GM12878 (cell line): ENCODE results near the gene TTI1. TPM values are rescaled to one million over a fixed set of nuclear protein-coding genes. Genes with fewer than 3 reads are reported as not detected.

ENCODE experiments used
- ATAC-seq: fragments of 200-7000 bp; cut with Tn5 transposase; 3 replicates; pipeline ENCODE4 v1.9.1; 2020; ENCODE audit warnings: mild to moderate bottlenecking, moderate library complexity
- BruUV-seq: library from RNA; stranded (reverse); fragments of 400-500 nt; replicated peaks from 2 replicates; lab custom pipeline; 2021; lab: Mats Ljungman, UMichigan
- CTCF ChIA-PET: fragments of 300-600 bp; sonication (Branson Sonifier 250); formaldehyde crosslinking; extraction: SDS; loops from one replicate; lab custom pipeline; 2021; ENCODE audit warnings: inconsistent platforms; lab: Yijun Ruan, JAX
- POLR2A ChIA-PET: fragments of 350-600 bp; formaldehyde crosslinking; extraction: SDS; loops from one replicate; lab custom pipeline; 2021; ENCODE audit warnings: inconsistent platforms; lab: Charles Lee
- RAD21 ChIA-PET: fragments of 300-600 bp; sonication (Branson Sonifier 250); formaldehyde crosslinking; loops from one replicate; lab custom pipeline; 2023; ENCODE audit warnings: antibody characterized with exemption; ENCODE audit not compliant: unreplicated experiment; lab: Charles Lee
- SMC1A ChIA-PET: fragments of 300-600 bp; sonication (Branson Sonifier 250); formaldehyde crosslinking; loops from one replicate; lab custom pipeline; 2023; ENCODE audit not compliant: unreplicated experiment, uncharacterized antibody; lab: Charles Lee
- DNase-seq: peaks from one replicate; pipeline ENCODE4 v3.0.0-alpha.2; 2011; ENCODE audit warnings: low read depth, low spot score
- FAIRE-seq: peaks from 3 replicates; lab custom pipeline; 2011; peaks lifted over from hg19 to GRCh38; lab: Jason Lieb, UNC
- H2AFZ ChIP-seq: 2 replicates; pipeline ENCODE4 v1.6.0; 2011; ENCODE audit warnings: low read depth, low read length, control low read depth; ENCODE audit not compliant: control insufficient read depth
- H3K27ac ChIP-seq: 2 replicates; pipeline ENCODE4 v1.5.1; 2011; ENCODE audit warnings: control low read depth; ENCODE audit not compliant: control insufficient read depth, insufficient read depth
- H3K27me3 ChIP-seq, 2 experiments: replicated peaks in 1 of 2; 2 replicates each; pipeline versions ENCODE4 v1.6.0 to v1.6.1; 2011; ENCODE audit warnings: low read length in 1 of 2; ENCODE audit not compliant: control insufficient read depth in 2 of 2, insufficient read depth in 2 of 2
- H3K36me3 ChIP-seq, 2 experiments: 2 replicates each; pipeline ENCODE4 v1.5.1; 2011; ENCODE audit warnings: low read length in 1 of 2; ENCODE audit not compliant: control insufficient read depth in 2 of 2, insufficient read depth in 2 of 2
- H3K4me1 ChIP-seq: 2 replicates; pipeline ENCODE4 v1.6.1; 2011; ENCODE audit warnings: mild to moderate bottlenecking, low read length, moderate library complexity, mixed read lengths; ENCODE audit not compliant: control insufficient read depth, insufficient read depth
- H3K4me2 ChIP-seq: 2 replicates; pipeline ENCODE4 v1.6.0; 2011; ENCODE audit warnings: control low read depth; ENCODE audit not compliant: control insufficient read depth, insufficient read depth
- H3K4me3 ChIP-seq: fragments of 200-600 bp; sonication (generic); 2 replicates; pipeline ENCODE4 v1.5.1; 2016
- H3K79me2 ChIP-seq: 2 replicates; pipeline ENCODE4 v1.6.0; 2011; ENCODE audit warnings: low read length; ENCODE audit not compliant: control insufficient read depth, insufficient read depth
- H3K9ac ChIP-seq: 2 replicates; pipeline ENCODE4 v1.8.0; 2011; ENCODE audit warnings: low read length, control low read depth, mixed read lengths; ENCODE audit not compliant: control insufficient read depth, insufficient read depth
- H3K9me3 ChIP-seq: replicated peaks from 3 replicates; pipeline ENCODE4 v1.5.1; 2011; ENCODE audit warnings: mild to moderate bottlenecking, low read length; ENCODE audit not compliant: control insufficient read depth, insufficient read depth
- H4K20me1 ChIP-seq: 2 replicates; pipeline ENCODE4 v1.6.0; 2011; ENCODE audit not compliant: control insufficient read depth, insufficient read depth
- CTCF ChIP-seq, 3 experiments: IDR thresholded peaks in 2 of 3; conservative IDR thresholded peaks in 1 of 3; 2 replicates each; pipeline ENCODE4 v1.5.1; 2011; ENCODE audit warnings: low read depth in 3 of 3, low read length in 3 of 3, mild to moderate bottlenecking in 3 of 3, control low read depth in 2 of 3, moderate library complexity in 2 of 3, inconsistent platforms in 1 of 3, mixed read lengths in 1 of 3; ENCODE audit not compliant: control insufficient read depth in 2 of 3, insufficient read depth in 1 of 3; ENCODE audit errors: extremely low read depth in 1 of 3
- E2F8 ChIP-seq: fragments of 450-650 bp; IDR thresholded peaks from 2 replicates; pipeline ENCODE4 v1.6.1; 2018; ENCODE audit warnings: mild to moderate bottlenecking, low read depth, moderate library complexity; ENCODE audit not compliant: partially characterized antibody
- PAX8 ChIP-seq: fragments of 450-650 bp; IDR thresholded peaks from 2 replicates; pipeline ENCODE4 v1.6.1; 2017; ENCODE audit warnings: mild to moderate bottlenecking, moderate library complexity
- POU2F2 ChIP-seq: IDR thresholded peaks from 3 replicates; pipeline ENCODE4 v1.6.1; 2011; ENCODE audit warnings: low read depth, mild to moderate bottlenecking, low read length, borderline replicate concordance
- in situ Hi-C: fragments of 300-500 bp; cut with MboI; formaldehyde crosslinking; loops from 9 replicates; pipeline ENCODE4 v1.14.3; 2018; ENCODE audit warnings: mixed read lengths
- intact Hi-C: fragments of 100-400 bp; cut with micrococcal nuclease; formaldehyde crosslinking; loops from one replicate; pipeline ENCODE4 v1.14.2; 2022; ENCODE audit not compliant: unreplicated experiment
- polyA plus RNA-seq, 11 experiments: library from polyadenylated mRNA; depleted of rRNA in 4 of 11; unstranded in 6 of 11; stranded (reverse) in 5 of 11; fragments of >200 nt; fragmentation: Nextera tagmentation in 4 of 11; fragmentation: Illumina TruSeq in 1 of 11; extraction: Ambion mirVana in 4 of 11; extraction: Trizol in 1 of 11; gene quantifications; 1 replicate in 1 of 11; 2 replicates in 10 of 11; pipeline versions ENCODE4 v1.2.1 to v1.2.3, GENCODE V29; 2011 to 2016; ENCODE audit warnings: inconsistent platforms in 2 of 11, missing spikeins in 2 of 11, low read depth in 1 of 11
- total RNA-seq, 4 experiments: library from RNA; depleted of rRNA in 3 of 4; stranded (reverse); fragments of >200 nt in 3 of 4; fragmentation: Illumina TruSeq in 1 of 4; extraction: Trizol in 1 of 4; gene quantifications; 2 replicates each; pipeline versions ENCODE4 v1.2.1 to v1.2.3, GENCODE V29; 2013 to 2021

Gene TTI1
- total and polyA plus RNA-seq, 10 of the 15 experiments (the other 5 are each of a cell fraction or from before 2014, with no cell fraction given), result 5.3 to 44.6 (median 24.9) TPM

- TF ChIP-seq E2F8 (no peak), CTCF (IDR thresholded peaks at IDR 0.05 in 2 of 3, conservative IDR thresholded peaks at IDR 0.05 in 1 of 3; ENCODE audit: control insufficient read depth in 2 of 3, extremely low read depth in 1 of 3, insufficient read depth in 1 of 3, low read depth in 3 of 3, low read length in 3 of 3) (no peak)
Measured at GRCh38 chr20:38078084-38078483, 44.8 kb upstream of the TTI1 start (continued).

GRCh38 chr20:38076548-38076947 is 43.3 kb upstream of the TTI1 start:
- no peak for DNase-seq
- Histone ChIP-seq H3K9me3 (peaks cover 4% of the 10 kb centered on the region), H3K27ac (peak overlapping the region; percentile 6; the same call in 1 of the 2 replicates), H4K20me1 (no peaks in the 10 kb centered on the region), H3K79me2 (peaks cover 6% of the 10 kb centered on the region), H3K27me3 (no peaks in the 10 kb centered on the region), H2AFZ (no peak overlapping the region), H3K4me3 (no peak overlapping the region), H3K4me2 (no peak overlapping the region), H3K9ac (no peak overlapping the region), H3K4me1 (peaks cover 13% of the 10 kb centered on the region), H3K36me3 (peaks cover 10 to 20% of the 10 kb centered on the region in 2 experiments)
- BruUV-seq, result no TSS peak
- TF ChIP-seq POU2F2 (0 out of 3 replicates have a peak, but pooled peaks have one; percentile 30), PAX8 (no peak)
- intact Hi-C loops (no loop called here), in situ Hi-C loops (no loop called here)
- ChIA-PET SMC1A (interaction anchor here (0.6 to 12.3 kb wide), 11 partner anchors 9 to 995 kb away, joined by 3 to 166 read pairs (median 18); partner anchors contain the start of gene TGM2), RAD21 (interaction anchor here (0.8 to 6.1 kb wide), 6 partner anchors 15 to 144 kb away, joined by 3 to 88 read pairs (median 47); partner anchors contain the start of gene TGM2), POLR2A (interaction anchor here (0.6 to 1.3 kb wide), 2 partner anchors 12 to 91 kb away, joined by 3 to 4 read pairs; no protein-coding TSS in a partner anchor), CTCF (interaction anchor here (4.7 to 12.1 kb wide), 6 partner anchors 12 to 145 kb away, joined by 44 to 260 read pairs (median 153); partner anchors contain the start of gene TGM2)
- no peak for FAIRE-seq
- ATAC-seq, result peak; percentile 54
